IPS-18a (cell line): Measurements from ENCODE around the gene SERTM2.
"Not testable (repeated sequence)": the region's sequence is repeated elsewhere in the genome, so short reads cannot be mapped to it uniquely, and the experiment has no call there.

Experiments used
- H3K27ac ChIP-seq: one replicate; pipeline ENCODE4 v1.5.1; 2013; ENCODE audit warnings: low read length
- H3K27me3 ChIP-seq: one replicate; pipeline ENCODE4 v1.6.1; 2013; ENCODE audit warnings: mild to moderate bottlenecking, low read length; ENCODE audit not compliant: control insufficient read depth, insufficient read depth
- H3K36me3 ChIP-seq: one replicate; pipeline ENCODE4 v1.6.1; 2013; ENCODE audit warnings: low read depth, low read length; ENCODE audit not compliant: control insufficient read depth
- H3K4me1 ChIP-seq: one replicate; pipeline ENCODE4 v1.6.1; 2013; ENCODE audit warnings: low read depth, low read length; ENCODE audit not compliant: control insufficient read depth
- H3K4me3 ChIP-seq: one replicate; pipeline ENCODE4 v1.5.1; 2013; ENCODE audit warnings: low read length
- H3K9ac ChIP-seq: one replicate; pipeline ENCODE4 v1.6.1; 2013; ENCODE audit warnings: mild to moderate bottlenecking, low read length, moderate library complexity
- H3K9me3 ChIP-seq: one replicate; pipeline ENCODE4 v1.6.1; 2013; ENCODE audit warnings: low read depth, low read length; ENCODE audit not compliant: control insufficient read depth

Gene SERTM2

DNA sequence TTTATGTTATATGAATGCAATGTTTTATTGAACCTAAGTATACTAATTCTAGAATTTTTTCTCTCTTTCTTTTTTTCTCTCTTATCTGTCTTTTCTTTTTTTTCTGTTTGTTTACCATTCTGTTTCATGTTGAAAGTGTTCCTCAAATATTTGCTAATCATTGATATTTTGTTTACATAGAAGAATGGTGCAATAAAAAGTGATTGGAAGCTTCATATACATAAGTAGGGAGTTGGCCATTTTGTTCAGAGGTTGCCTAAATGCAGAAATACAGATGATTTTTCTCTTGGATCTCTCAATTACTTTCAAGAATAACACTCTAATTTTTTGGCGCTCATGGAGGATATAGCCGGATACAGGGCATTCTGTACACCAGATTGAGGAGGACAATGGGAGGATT lies 5.7 kb upstream of the SERTM2 start:
- H3K4me3 ChIP-seq: no peak overlapping the region
- H3K27me3 ChIP-seq: no peaks in the 10 kb centered on the region
- no peaks in the 10 kb centered on the region for H3K9me3 ChIP-seq
- no peak overlapping the region for H3K27ac ChIP-seq
- no peaks in the 10 kb centered on the region for H3K36me3 ChIP-seq
- H3K4me1 ChIP-seq: peaks cover 1% of the 10 kb centered on the region
- H3K9ac ChIP-seq: no peak overlapping the region

DNA sequence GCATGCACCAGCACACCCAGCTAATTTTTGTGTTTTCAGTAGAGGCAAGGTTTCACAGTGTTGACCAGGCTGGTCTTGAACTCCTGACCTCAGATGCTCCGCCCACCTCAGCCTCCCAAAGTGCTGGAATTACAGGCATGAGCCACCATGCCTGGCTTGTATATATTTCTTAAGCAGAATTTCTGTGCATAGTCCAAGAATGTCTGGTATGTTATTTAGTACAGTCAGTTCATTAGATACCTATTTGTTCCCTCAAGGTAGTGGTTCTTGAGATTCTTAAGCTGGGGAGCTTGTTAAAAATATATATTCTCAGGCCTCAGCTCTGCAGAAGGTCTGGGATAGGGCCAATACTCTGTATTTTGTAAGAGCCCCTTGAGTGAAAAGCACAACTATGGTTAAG lies 4.6 kb upstream of the SERTM2 start:
- H3K4me3 ChIP-seq: no peak overlapping the region
- no peaks in the 10 kb centered on the region for H3K36me3 ChIP-seq
- no peaks in the 10 kb centered on the region for H3K27me3 ChIP-seq
- no peaks in the 10 kb centered on the region for H3K9me3 ChIP-seq
- no peak overlapping the region for H3K9ac ChIP-seq
- no peak overlapping the region for H3K27ac ChIP-seq
- peaks cover 12% of the 10 kb centered on the region for H3K4me1 ChIP-seq

DNA sequence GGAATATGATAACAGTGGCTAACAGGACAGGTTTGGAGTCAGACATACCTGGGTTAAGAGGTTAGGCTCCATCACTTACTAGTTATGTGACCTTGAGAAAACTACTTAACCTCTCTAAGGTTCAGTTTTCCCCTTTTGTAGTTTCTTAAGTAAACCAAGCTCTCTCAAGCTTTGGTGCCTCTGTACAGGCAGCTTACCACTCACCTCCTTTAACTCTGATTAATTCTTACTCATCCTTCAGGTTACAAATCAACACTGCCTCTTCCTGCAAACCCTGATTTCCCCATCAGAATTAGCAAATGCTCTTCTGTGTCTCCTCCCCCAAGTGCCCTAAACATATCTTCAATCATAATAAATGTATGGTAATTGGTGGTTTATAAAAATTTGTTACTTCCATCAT lies 3.5 kb upstream of the SERTM2 start:
- Histone ChIP-seq H3K36me3 (no peaks in the 10 kb centered on the region), H3K9ac (no peak overlapping the region), H3K9me3 (no peaks in the 10 kb centered on the region), H3K4me1 (peaks cover 23% of the 10 kb centered on the region), H3K4me3 (no peak overlapping the region), H3K27me3 (no peaks in the 10 kb centered on the region), H3K27ac (no peak overlapping the region)

DNA sequence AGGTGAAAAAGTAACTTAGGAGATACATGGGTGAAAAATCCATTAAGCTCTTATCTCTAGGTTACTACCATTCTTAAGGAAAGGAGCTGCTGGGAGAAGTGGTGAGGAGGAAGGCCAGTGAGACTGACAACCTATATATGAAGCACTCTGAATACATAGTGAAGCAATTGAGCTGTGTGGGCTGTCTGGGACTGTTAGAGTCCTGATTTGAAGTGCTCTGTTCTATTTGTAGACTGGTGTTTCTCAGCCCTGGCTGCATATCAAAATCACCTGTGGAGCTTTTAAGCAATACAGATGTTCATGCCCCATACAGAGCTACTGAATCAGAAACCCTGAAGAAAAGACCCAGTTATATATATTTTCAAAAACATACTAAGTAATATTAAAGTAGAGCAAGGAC lies 3.9 kb downstream of the SERTM2 start:
- Histone ChIP-seq H3K9ac (no peak overlapping the region), H3K27ac (no peak overlapping the region), H3K9me3 (no peaks in the 10 kb centered on the region), H3K4me3 (no peak overlapping the region), H3K27me3 (no peaks in the 10 kb centered on the region), H3K36me3 (no peaks in the 10 kb centered on the region), H3K4me1 (peaks cover 60% of the 10 kb centered on the region)

DNA sequence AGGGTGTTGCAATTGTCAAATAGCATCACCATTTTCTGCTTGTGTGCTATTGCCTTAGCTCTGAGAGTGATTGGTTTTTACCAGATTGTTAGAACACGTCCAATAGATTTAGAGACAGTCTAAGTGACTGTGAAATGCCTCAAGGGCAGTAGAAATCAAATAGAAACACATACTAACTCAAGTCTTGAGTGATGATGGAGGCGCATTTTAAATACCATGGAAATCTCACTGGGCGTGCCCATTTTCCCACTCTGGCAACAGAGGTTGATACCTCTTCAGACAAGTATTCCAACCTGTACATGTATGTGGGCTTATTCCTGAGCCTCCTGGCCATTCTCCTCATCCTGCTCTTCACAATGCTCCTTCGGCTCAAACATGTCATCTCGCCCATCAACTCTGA lies 7.2 kb downstream of the SERTM2 start:
- Histone ChIP-seq H3K9me3 (no peaks in the 10 kb centered on the region), H3K4me1 (peaks cover 44% of the 10 kb centered on the region), H3K27me3 (no peaks in the 10 kb centered on the region), H3K27ac (peak overlapping the region; percentile 54), H3K36me3 (no peaks in the 10 kb centered on the region), H3K4me3 (no peak overlapping the region), H3K9ac (no peak overlapping the region)

DNA sequence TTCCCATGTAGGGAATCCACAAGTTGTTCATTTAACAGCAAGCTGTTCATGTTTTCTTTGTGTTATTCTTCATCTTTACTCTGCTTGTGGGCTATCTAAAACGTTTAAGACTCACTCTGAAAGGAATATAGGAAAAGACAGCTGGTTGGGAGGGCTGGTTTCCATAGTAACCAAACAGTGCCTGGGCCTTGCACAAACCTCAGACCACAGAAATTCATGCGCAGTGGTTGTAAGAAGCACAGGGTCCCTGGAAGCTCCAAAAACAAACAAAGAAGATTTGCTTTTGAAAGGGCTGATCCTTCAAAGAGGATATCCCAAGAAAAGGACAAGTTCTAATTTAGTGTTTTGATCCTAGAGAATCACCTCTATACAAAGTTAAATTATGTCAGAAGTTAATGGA lies 7.8 kb downstream of the SERTM2 start:
- Histone ChIP-seq H3K36me3 (no peaks in the 10 kb centered on the region), H3K9ac (peak overlapping the region; percentile 34), H3K27ac (peak overlapping the region; percentile 54), H3K9me3 (no peaks in the 10 kb centered on the region), H3K4me3 (no peak overlapping the region), H3K27me3 (no peaks in the 10 kb centered on the region), H3K4me1 (peaks cover 44% of the 10 kb centered on the region)

DNA sequence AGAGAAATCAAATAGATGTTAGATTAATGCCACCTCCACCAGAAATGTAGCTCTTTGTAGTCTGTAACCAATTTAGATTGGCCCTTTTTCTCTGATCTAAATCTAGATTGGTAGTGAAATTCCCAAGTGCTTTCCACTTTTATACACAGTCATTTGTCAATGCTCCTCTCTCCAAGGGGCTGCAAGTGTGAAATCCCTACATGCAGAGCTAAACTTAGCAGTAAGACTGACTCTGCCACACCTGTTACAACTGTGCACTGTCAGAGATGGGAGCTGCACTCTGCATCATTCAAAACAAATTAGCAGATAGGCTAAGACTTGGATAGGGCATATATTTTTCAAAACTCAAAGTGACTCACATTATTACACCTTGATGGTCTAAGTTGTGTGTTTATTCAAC lies 9.1 kb downstream of the SERTM2 start:
- Histone ChIP-seq H3K9me3 (no peaks in the 10 kb centered on the region), H3K4me1 (peaks cover 44% of the 10 kb centered on the region), H3K27ac (no peak overlapping the region), H3K36me3 (no peaks in the 10 kb centered on the region), H3K27me3 (no peaks in the 10 kb centered on the region), H3K4me3 (no peak overlapping the region), H3K9ac (no peak overlapping the region)

DNA sequence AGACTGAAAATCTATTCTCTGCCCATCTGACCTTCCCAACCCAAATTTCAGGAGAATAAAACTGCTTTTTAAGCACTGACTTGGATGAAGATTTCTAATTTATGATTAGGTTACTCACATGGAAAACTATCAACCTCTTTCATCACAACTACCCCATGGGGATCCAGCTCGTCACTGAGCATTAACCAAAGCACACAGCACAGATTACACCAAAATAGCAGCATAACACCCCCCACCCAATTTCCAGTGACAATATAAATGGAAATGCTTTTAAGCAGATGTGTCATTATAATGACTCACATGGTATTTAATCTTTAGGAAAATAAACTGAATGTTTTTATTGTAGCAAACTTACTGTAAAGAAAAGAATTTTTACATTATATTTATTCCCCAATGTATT lies 9.7 kb downstream of the SERTM2 start:
- no peak overlapping the region for H3K27ac ChIP-seq
- no peak overlapping the region for H3K9ac ChIP-seq
- H3K4me3 ChIP-seq: no peak overlapping the region
- no peaks in the 10 kb centered on the region for H3K27me3 ChIP-seq
- no peaks in the 10 kb centered on the region for H3K9me3 ChIP-seq
- no peaks in the 10 kb centered on the region for H3K36me3 ChIP-seq
- peaks cover 44% of the 10 kb centered on the region for H3K4me1 ChIP-seq

DNA sequence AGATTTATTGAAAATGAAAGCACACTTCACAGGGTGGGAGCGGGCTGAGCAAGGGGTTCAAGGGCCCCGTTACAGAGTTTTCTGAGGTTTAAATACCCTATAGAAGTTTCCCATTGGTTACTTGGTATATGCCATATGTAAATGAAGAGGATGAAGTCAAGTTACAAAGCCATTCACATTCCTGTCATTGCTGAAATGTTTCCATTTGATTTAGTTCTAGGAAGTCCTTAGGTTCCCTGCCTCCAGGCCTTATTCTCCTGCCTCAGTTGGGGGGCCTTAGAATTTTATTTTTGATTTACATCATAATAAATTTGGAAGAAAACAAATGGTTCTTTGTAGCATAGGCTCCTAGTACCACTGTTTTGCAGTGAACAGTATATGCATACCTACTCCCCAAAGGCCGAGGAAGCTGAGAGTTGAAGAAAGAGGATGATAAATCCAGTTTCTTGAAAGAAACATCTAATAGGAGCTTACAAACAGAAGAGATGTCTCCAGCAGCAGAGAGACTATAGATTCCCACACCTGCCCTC lies 31.8 kb downstream of the SERTM2 start:
- Histone ChIP-seq H3K9ac (no peak overlapping the region), H3K27ac (peak overlapping the region; percentile 56), H3K4me3 (peak overlapping the region; percentile 13)

DNA sequence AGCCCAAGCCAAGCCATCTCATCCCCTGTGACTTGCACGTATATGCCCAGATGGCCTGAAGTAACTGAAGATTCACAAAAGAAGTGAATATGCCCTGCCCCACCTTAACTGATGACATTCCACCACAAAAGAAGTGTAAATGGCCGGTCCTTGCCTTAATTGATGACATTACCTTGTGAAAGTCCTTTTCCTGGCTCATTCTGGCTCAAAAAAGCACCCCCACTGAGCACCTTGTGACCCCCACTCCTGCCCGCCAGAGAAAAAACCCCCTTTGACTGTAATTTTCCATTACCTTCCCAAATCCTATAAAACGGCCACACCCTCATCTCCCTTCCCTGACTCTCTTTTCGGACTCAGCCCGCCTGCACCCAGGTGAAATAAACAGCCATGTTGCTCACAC lies 37.8 kb downstream of the SERTM2 start:
- H3K36me3 ChIP-seq, H3K4me3 ChIP-seq, H3K9me3 ChIP-seq, H3K27me3 ChIP-seq, H3K9ac ChIP-seq: not testable (repeated sequence)
- peaks cover 13% of the 10 kb centered on the region for H3K4me1 ChIP-seq
- peak overlapping the region; percentile 51 for H3K27ac ChIP-seq

More for the DNA sequence above, 31.8 kb downstream of the SERTM2 start:
- Histone ChIP-seq H3K4me1 (peaks cover 13% of the 10 kb centered on the region), H3K9me3 (peaks cover 10% of the 10 kb centered on the region), H3K36me3 (no peaks in the 10 kb centered on the region), H3K27me3 (no peaks in the 10 kb centered on the region)

DNA sequence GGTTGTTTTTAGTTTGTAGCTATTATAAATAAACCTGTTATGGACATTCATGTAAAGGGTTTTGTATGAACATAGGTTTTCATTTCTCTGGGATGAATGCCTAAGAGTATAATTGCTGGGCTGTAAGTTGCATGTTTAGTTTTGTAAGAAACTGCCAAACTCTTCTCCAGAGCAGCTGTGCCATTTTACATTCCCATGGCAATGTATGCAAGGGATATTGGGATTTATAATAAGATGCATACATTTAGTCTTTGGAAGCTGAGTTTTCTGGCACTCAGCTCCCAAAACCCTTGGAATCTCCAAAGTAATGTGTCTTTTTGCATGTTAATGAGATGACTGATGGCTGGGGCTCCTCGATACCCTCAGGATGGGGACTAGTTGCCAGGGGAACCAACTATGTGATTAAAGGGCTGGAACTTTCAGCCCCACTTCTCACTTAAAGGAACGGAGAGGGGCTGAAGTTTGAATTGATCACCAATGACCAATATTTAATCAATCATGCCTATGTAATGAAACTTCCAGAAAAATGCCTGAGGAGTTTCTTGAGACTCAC lies 44.0 kb downstream of the SERTM2 start:
- peak overlapping the region; percentile 10 for H3K27ac ChIP-seq
- no peaks in the 10 kb centered on the region for H3K36me3 ChIP-seq
- H3K9ac ChIP-seq: peak overlapping the region; percentile 21
- H3K4me1 ChIP-seq: peaks cover 25% of the 10 kb centered on the region
- H3K9me3 ChIP-seq: no peaks in the 10 kb centered on the region
- no peaks in the 10 kb centered on the region for H3K27me3 ChIP-seq
- H3K4me3 ChIP-seq: no peak overlapping the region

DNA sequence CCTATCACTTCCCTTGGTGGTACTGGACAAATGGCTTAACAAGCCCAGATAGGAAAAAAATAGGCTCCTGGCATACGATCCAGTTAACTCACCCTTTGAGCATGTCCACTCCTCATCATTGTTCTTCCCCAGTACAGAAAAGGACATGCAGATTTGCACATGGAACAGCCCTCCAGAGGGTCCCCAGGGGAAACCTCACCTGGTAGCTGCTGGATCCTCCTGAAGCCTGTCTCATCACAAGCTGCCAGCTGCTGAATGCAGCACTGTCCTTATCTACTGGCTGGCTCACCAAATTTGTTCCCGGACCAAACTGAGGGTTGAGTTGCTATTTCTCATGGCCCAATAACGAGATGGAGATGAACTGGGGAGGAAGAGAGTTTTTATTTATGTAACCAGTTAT lies 49.4 kb downstream of the SERTM2 start:
- no peaks in the 10 kb centered on the region for H3K27me3 ChIP-seq
- H3K27ac ChIP-seq: no peak overlapping the region
- no peak overlapping the region for H3K4me3 ChIP-seq

More for the DNA sequence above, 49.4 kb downstream of the SERTM2 start:
- Histone ChIP-seq H3K9me3 (no peaks in the 10 kb centered on the region), H3K36me3 (no peaks in the 10 kb centered on the region), H3K4me1 (peaks cover 14% of the 10 kb centered on the region), H3K9ac (no peak overlapping the region)
